ENCODE measurements around the gene CLP1.

DNA sequence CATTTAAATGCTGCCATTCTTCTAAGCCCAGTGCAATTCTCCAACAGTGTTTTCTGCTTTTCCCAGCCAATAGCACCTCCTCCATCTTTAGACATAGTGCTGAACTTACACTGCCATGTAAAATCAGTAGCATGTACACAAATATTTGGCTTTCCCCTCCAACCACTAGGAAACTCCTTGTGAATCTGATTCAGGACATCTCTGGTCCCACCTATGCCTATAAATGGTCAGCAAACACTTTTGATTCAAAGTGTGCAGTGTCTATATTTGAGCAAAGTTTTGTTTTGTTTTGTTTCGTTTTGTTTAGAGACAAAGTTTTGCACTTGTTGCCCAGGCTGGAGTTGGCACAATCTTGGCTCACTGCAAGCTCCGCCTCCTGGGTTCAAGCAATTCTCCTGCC is 32.7 kb upstream of the CLP1 start:
- TF ChIP-seq CTCF (IDR thresholded peaks at IDR 0.05) (no peak), POLR2AphosphoS5 (IDR thresholded peaks at IDR 0.05) (no peak)

Measured in upper lobe of left lung (tissue), 4 donors.